Ovary (tissue), 9 donors: ENCODE measurements around the gene HAND2. TPM values are rescaled to one million over a fixed set of nuclear protein-coding genes. Genes with fewer than 3 reads are reported as not detected.

Experiments used
- DNase-seq, 5 donors: peaks; one replicate each; pipeline ENCODE4 v3.0.0-alpha.2; 2019 to 2020
- H3K27ac ChIP-seq, 2 donors: fragments of 200-600 bp; one replicate each; pipeline versions ENCODE4 v1.5.1 to v1.8.0; 2019 to 2022
- H3K27me3 ChIP-seq: fragments of 200-600 bp; one replicate; pipeline ENCODE4 v1.8.0; 2022
- H3K36me3 ChIP-seq: fragments of 200-600 bp; sonication (generic); one replicate; pipeline ENCODE4 v1.5.1; 2019
- H3K4me1 ChIP-seq: one replicate; pipeline ENCODE4 v1.8.1; 2013; ENCODE audit warnings: mild to moderate bottlenecking, moderate library complexity; ENCODE audit not compliant: insufficient read depth
- H3K4me3 ChIP-seq: fragments of 200-600 bp; sonication (generic); one replicate; pipeline ENCODE4 v1.5.1; 2017
- H3K9me3 ChIP-seq, 2 donors: fragments of 200-600 bp in 1 of 2; sonication (generic) in 1 of 2; one replicate each; pipeline versions ENCODE4 v1.5.1 to v1.8.1; 2013 to 2019; ENCODE audit warnings: mild to moderate bottlenecking in 1 of 2, moderate library complexity in 1 of 2
- EP300 ChIP-seq: sonication (generic); formaldehyde crosslinking; IDR thresholded peaks from one replicate; pipeline ENCODE4 v1.6.1; 2017; ENCODE audit warnings: antibody characterized with exemption
- POLR2A ChIP-seq: fragments of 450-650 bp; IDR thresholded peaks from one replicate; pipeline ENCODE4 v1.6.1; 2017; ENCODE audit warnings: antibody characterized with exemption, mild to moderate bottlenecking, moderate library complexity
- WGBS, 3 donors: extraction: QIAGEN DNeasy Blood & Tissue Kit in 1 of 3; methylation state at CpG; one replicate each; pipeline versions ENCODE4 v1.1.5 to v1.1.7; 2013 to 2017; 5-methylcytosine and 5-hydroxymethylcytosine counted together
- intact Hi-C, 4 donors: fragments of 100-400 bp; cut with DNase I; formaldehyde crosslinking; loops; one replicate each; pipeline versions ENCODE4 v1.11.0 to v1.15.1; 2022 to 2023
- polyA plus RNA-seq, 2 donors: library from polyadenylated mRNA; stranded (reverse); fragments of 200-250 nt in 1 of 2; fragments of 350-450 nt in 1 of 2; fragmentation: Illumina TruSeq in 1 of 2; extraction: RNeasy Lipid Tissue Mini Kit (QIAGEN cat#74804) in 1 of 2; gene quantifications; one replicate each; pipeline ENCODE4 v1.2.3, GENCODE V29; 2013 to 2014
- total RNA-seq, 7 donors: library from RNA; depleted of rRNA in 2 of 7; stranded (reverse); fragments of >200 nt in 2 of 7; fragmentation: NEBNext Ultra II Directional in 3 of 7; extraction: Animal tissue kit (Norgen Biotek cat#: 25700) in 3 of 7; gene quantifications; one replicate each; pipeline versions ENCODE4 v1.1.0 to v1.2.4, GENCODE V29; 2016 to 2023
- TF ChIP-seq, protein P1 (sequence below), 3 donors: fragments of 450-650 bp in 2 of 3; fragments of 200-600 bp in 1 of 3; IDR thresholded peaks; one replicate each; pipeline versions ENCODE4 v1.5.1 to v1.8.0; 2016 to 2022; ENCODE audit warnings: antibody characterized with exemption in 3 of 3, mild to moderate bottlenecking in 1 of 3
- donor health status: DM: no; HTN: no; CAD: no; lungs with moderate emphysema.
- donor health status: DM: no; HTN: no; CAD: no.
- donor health status: Bipolar disorder and iron deficiency.
- donor health status: DM: yes; HTN: yes; CAD: no.
- donor health status: DM: no; HTN: no; CAD: no.
- donor health status: DM: yes; HTN: yes; CAD: no.

The HAND2 gene
- total and polyA plus RNA-seq, 9 donors = 12.9 to 99.9 (median 39.6) TPM

- H3K27me3 ChIP-seq = no peaks in the 10 kb centered on the region
- H3K4me1 ChIP-seq = peaks cover 9% of the 10 kb centered on the region
- H3K9me3 ChIP-seq = no peaks in the 10 kb centered on the region
- no peak for DNase-seq
- no peak overlapping the region for H3K27ac ChIP-seq
- TF ChIP-seq EP300 (no peak), POLR2A (no peak)
- TF ChIP-seq, protein P1, sequence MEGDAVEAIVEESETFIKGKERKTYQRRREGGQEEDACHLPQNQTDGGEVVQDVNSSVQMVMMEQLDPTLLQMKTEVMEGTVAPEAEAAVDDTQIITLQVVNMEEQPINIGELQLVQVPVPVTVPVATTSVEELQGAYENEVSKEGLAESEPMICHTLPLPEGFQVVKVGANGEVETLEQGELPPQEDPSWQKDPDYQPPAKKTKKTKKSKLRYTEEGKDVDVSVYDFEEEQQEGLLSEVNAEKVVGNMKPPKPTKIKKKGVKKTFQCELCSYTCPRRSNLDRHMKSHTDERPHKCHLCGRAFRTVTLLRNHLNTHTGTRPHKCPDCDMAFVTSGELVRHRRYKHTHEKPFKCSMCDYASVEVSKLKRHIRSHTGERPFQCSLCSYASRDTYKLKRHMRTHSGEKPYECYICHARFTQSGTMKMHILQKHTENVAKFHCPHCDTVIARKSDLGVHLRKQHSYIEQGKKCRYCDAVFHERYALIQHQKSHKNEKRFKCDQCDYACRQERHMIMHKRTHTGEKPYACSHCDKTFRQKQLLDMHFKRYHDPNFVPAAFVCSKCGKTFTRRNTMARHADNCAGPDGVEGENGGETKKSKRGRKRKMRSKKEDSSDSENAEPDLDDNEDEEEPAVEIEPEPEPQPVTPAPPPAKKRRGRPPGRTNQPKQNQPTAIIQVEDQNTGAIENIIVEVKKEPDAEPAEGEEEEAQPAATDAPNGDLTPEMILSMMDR (IDR thresholded peaks at IDR 0.05) = no peak
- H3K4me3 ChIP-seq = no peak overlapping the region
- intact Hi-C loops = no loop called here
- H3K36me3 ChIP-seq = no peaks in the 10 kb centered on the region
Observed at GRCh38 chr4:173489514-173489913, 40.5 kb downstream of the HAND2 start.

GRCh38 chr4:173488656-173489055 lies 41.4 kb downstream of the HAND2 start:
- Histone ChIP-seq H3K36me3 (no peaks in the 10 kb centered on the region), H3K4me3 (no peak overlapping the region), H3K4me1 (peaks cover 7% of the 10 kb centered on the region), H3K9me3 (no peaks in the 10 kb centered on the region), H3K27me3 (no peaks in the 10 kb centered on the region), H3K27ac (no peak overlapping the region)
- intact Hi-C loops = no loop called here
- WGBS, 3 donors = 22 to 36% (median 32%) methylated on average over 1 of the region's 1 CpG
- no peak for TF ChIP-seq EP300
- TF ChIP-seq POLR2A = no peak
- TF ChIP-seq, protein P1 (IDR thresholded peaks at IDR 0.05) = no peak
- DNase-seq = no peak

- H3K27me3 ChIP-seq = no peaks in the 10 kb centered on the region
- TF ChIP-seq POLR2A (no peak), EP300 (no peak)
- TF ChIP-seq, protein P1 (IDR thresholded peaks at IDR 0.05) = no peak
- H3K36me3 ChIP-seq = no peaks in the 10 kb centered on the region
- H3K9me3 ChIP-seq = no peaks in the 10 kb centered on the region
- peaks cover 7% of the 10 kb centered on the region for H3K4me1 ChIP-seq
- WGBS, 3 donors = 91 to 97% (median 94%) methylated on average over 1 of the region's 1 CpG
- H3K4me3 ChIP-seq = no peak overlapping the region
- H3K27ac ChIP-seq = no peak overlapping the region
- no peak for DNase-seq
- intact Hi-C loops = no loop called here
Observed at GRCh38 chr4:173488074-173488473, 42.0 kb downstream of the HAND2 start.

GRCh38 chr4:173486714-173487392 lies 43.2 kb downstream of the HAND2 start:
- no peaks in the 10 kb centered on the region for H3K27me3 ChIP-seq
- 46 to 71% (median 59%) methylated on average over 1 of the region's 1 CpG for WGBS, 3 donors
- no peaks in the 10 kb centered on the region for H3K9me3 ChIP-seq
- H3K36me3 ChIP-seq = no peaks in the 10 kb centered on the region
- peaks cover 7% of the 10 kb centered on the region for H3K4me1 ChIP-seq
- no peak overlapping the region for H3K4me3 ChIP-seq
- TF ChIP-seq, protein P1 (IDR thresholded peaks at IDR 0.05) = no peak
- no peak for TF ChIP-seq EP300
- TF ChIP-seq POLR2A = no peak
- DNase-seq = no peak
- intact Hi-C loops = no loop called here
- no peak overlapping the region for H3K27ac ChIP-seq
